T47D (cell line): ENCODE data around the gene MUCL3.
"Not testable (repeated sequence)": the region's sequence is repeated elsewhere in the genome, so short reads cannot be mapped to it uniquely, and the experiment has no call there.

ENCODE experiments used
- DNase-seq, 2 experiments: peaks; one replicate each; pipeline versions ENCODE4 v3.0.0 to v3.0.0-alpha.2; 2011 to 2012; ENCODE audit warnings: low read depth in 1 of 2, low spot score in 1 of 2
- JUND ChIP-seq: IDR thresholded peaks from 2 replicates; pipeline ENCODE4 v1.6.1; 2012; ENCODE audit warnings: low read depth
- in situ Hi-C: cut with HindIII; loops from 2 replicates; pipeline ENCODE4 v1.10.0; 2016; ENCODE audit warnings: low sequenced_read_pairs, low pct_unique_long_range_greater_than_20kb

The MUCL3 gene

GRCh38 chr6:30917487-30917886 lies 23.3 kb upstream of the MUCL3 start:
- no peak for TF ChIP-seq JUND
- in situ Hi-C loops, result no loop called here
- no peak for DNase-seq

GRCh38 chr6:30918670-30919069 lies 22.1 kb upstream of the MUCL3 start:
- in situ Hi-C loops, result no loop called here
- no peak for TF ChIP-seq JUND

GRCh38 chr6:30922447-30922852 lies 18.3 kb upstream of the MUCL3 start:
- no peak for TF ChIP-seq JUND
- in situ Hi-C loops, result no loop called here

More at GRCh38 chr6:30918670-30919069, 22.1 kb upstream of the MUCL3 start:
- no peak for DNase-seq

GRCh38 chr6:30924040-30924627 lies 16.6 kb upstream of the MUCL3 start:
- DNase-seq, in situ Hi-C loops: not testable (repeated sequence)

More at GRCh38 chr6:30922447-30922852, 18.3 kb upstream of the MUCL3 start:
- no peak for DNase-seq

- in situ Hi-C loops, result no loop called here
- TF ChIP-seq JUND, result no peak
These were observed 14.1 kb upstream of the MUCL3 start for GRCh38 chr6:30926644-30927043.

GRCh38 chr6:30927080-30927479 lies 13.7 kb upstream of the MUCL3 start:
- DNase-seq, in situ Hi-C loops: not testable (repeated sequence)

More at GRCh38 chr6:30926644-30927043, 14.1 kb upstream of the MUCL3 start:
- DNase-seq, result no peak

GRCh38 chr6:30928677-30929076 lies 12.1 kb upstream of the MUCL3 start:
- no peak for DNase-seq
- in situ Hi-C loops, result no loop called here
- TF ChIP-seq JUND, result no peak

- in situ Hi-C loops, result no loop called here
- TF ChIP-seq JUND, result no peak
- DNase-seq, result no peak
These were observed 10.3 kb upstream of the MUCL3 start for GRCh38 chr6:30930506-30930905.

- in situ Hi-C loops, result no loop called here
- TF ChIP-seq JUND, result no peak
These were observed 9.5 kb upstream of the MUCL3 start for GRCh38 chr6:30931272-30931671.

GRCh38 chr6:30931969-30932645 lies 8.7 kb upstream of the MUCL3 start, which contains the start of gene SFTA2:
SFTA2 (minus strand) TSS chr6:30932170; CDS start chr6:30932096, 74 bp downstream.
- TF ChIP-seq JUND, result no peak
- in situ Hi-C loops, result no loop called here
- DNase-seq, result no peak

More at GRCh38 chr6:30931272-30931671, 9.5 kb upstream of the MUCL3 start:
- no peak for DNase-seq

GRCh38 chr6:30932665-30933365 lies 8.0 kb upstream of the MUCL3 start:
- no peak for TF ChIP-seq JUND
- DNase-seq, result no peak
- in situ Hi-C loops, result no loop called here

GRCh38 chr6:30935018-30935417 lies 5.8 kb upstream of the MUCL3 start:
- no peak for TF ChIP-seq JUND
- DNase-seq, result no peak
- in situ Hi-C loops, result no loop called here

- DNase-seq, result no peak
- no peak for TF ChIP-seq JUND
- in situ Hi-C loops, result no loop called here
These were observed 3.5 kb upstream of the MUCL3 start for GRCh38 chr6:30937265-30937664.
